HCT116 (cell line): ENCODE data around the gene TMEM126B. TPM values are rescaled to one million over a fixed set of nuclear protein-coding genes. Genes with fewer than 3 reads are reported as not detected.

Experiments used
- ATAC-seq: fragments of 200-7000 bp; cut with Tn5 transposase; 2 replicates; pipeline ENCODE4 v1.9.1; 2020; ENCODE audit warnings: mild to moderate bottlenecking, moderate library complexity
- BruUV-seq: library from RNA; stranded (reverse); fragments of 400-500 nt; replicated peaks from 2 replicates; lab custom pipeline; 2021; lab: Mats Ljungman, UMichigan
- CTCF ChIA-PET: fragments of 300-600 bp; sonication (Branson Sonifier 250); formaldehyde crosslinking; loops from one replicate; lab custom pipeline; 2021; ENCODE audit warnings: antibody characterized with exemption; lab: Charles Lee
- POLR2A ChIA-PET: fragments of 300-600, 350-600 bp; sonication (Branson Sonifier 250); formaldehyde crosslinking; loops from one replicate; lab custom pipeline; 2021; ENCODE audit warnings: antibody characterized with exemption; lab: Charles Lee
- RAD21 ChIA-PET, 2 experiments: fragments of 300-600 bp; sonication (Branson Sonifier 250); formaldehyde crosslinking; loops; one replicate each; lab custom pipeline; 2023; ENCODE audit warnings: low total read pairs in 2 of 2; ENCODE audit not compliant: uncharacterized antibody in 2 of 2, unreplicated experiment in 2 of 2, low non-redundant PET in 1 of 2; lab: Charles Lee
- DNase-seq: peaks from one replicate; pipeline ENCODE4 v3.0.0-alpha.2; 2010; ENCODE audit warnings: low read depth, low spot score
- H2AFZ ChIP-seq: fragments of 200-600 bp; shearing (Covaris generic), sonication (generic); 2 replicates; pipeline ENCODE4 v1.6.1; 2017; ENCODE audit warnings: low read depth, mixed run types, mixed read lengths, antibody characterized with exemption, low read length; ENCODE audit not compliant: poor library complexity, severe bottlenecking
- H3K27ac ChIP-seq: 2 replicates; pipeline ENCODE4 v1.5.1; 2012; ENCODE audit warnings: low read depth, low read length
- H3K27me3 ChIP-seq: fragments of 200-600 bp; sonication (generic); 2 replicates; pipeline ENCODE4 v1.6.1; 2016; ENCODE audit warnings: mixed run types, low read length, mixed read lengths; ENCODE audit not compliant: insufficient read depth
- H3K36me3 ChIP-seq, 2 experiments: fragments of 200-500 bp in 1 of 2; fragments of 200-600 bp in 1 of 2; sonication (Bioruptor generic) in 1 of 2; sonication (generic) in 1 of 2; 2 replicates each; pipeline versions ENCODE4 v1.5.1 to v1.6.1; 2014 to 2016; ENCODE audit warnings: low read length in 2 of 2, inconsistent platforms in 1 of 2, mixed read lengths in 1 of 2, mixed run types in 1 of 2; ENCODE audit not compliant: insufficient read depth in 2 of 2, control insufficient read depth in 1 of 2
- H3K4me1 ChIP-seq, 2 experiments: fragments of 200-600 bp in 1 of 2; sonication (generic) in 1 of 2; 2 replicates each; pipeline versions ENCODE4 v1.5.1 to v1.6.1; 2012 to 2017; ENCODE audit warnings: low read length in 2 of 2, inconsistent platforms in 1 of 2, mild to moderate bottlenecking in 1 of 2, mixed read lengths in 1 of 2, mixed run types in 1 of 2, moderate library complexity in 1 of 2; ENCODE audit not compliant: insufficient read depth in 2 of 2, control insufficient read depth in 1 of 2
- H3K4me2 ChIP-seq: fragments of 200-600 bp; sonication (generic); 2 replicates; pipeline ENCODE4 v1.6.1; 2017; ENCODE audit warnings: mixed run types, low read length, mixed read lengths
- H3K4me3 ChIP-seq, 2 experiments: fragments of 200-600 bp in 1 of 2; sonication (generic) in 1 of 2; replicated peaks in 1 of 2; 2 replicates each; pipeline ENCODE4 v1.5.1; 2011 to 2016; ENCODE audit warnings: low read length in 2 of 2, control low read depth in 1 of 2, low read depth in 1 of 2, mild to moderate bottlenecking in 1 of 2, mixed read lengths in 1 of 2, mixed run types in 1 of 2
- H3K79me2 ChIP-seq: fragments of 200-600 bp; sonication (generic); 2 replicates; pipeline ENCODE4 v1.6.1; 2017; ENCODE audit warnings: mild to moderate bottlenecking, mixed run types, low read length, moderate library complexity, mixed read lengths; ENCODE audit not compliant: insufficient read depth
- H3K9ac ChIP-seq: fragments of 200-600 bp; sonication (generic); 2 replicates; pipeline ENCODE4 v1.6.1; 2016; ENCODE audit warnings: low read length, mixed read lengths
- H3K9me2 ChIP-seq: fragments of 200-600 bp; sonication (generic), shearing (Covaris generic); 2 replicates; pipeline ENCODE4 v1.6.1; 2017; ENCODE audit warnings: mixed run types, mild to moderate bottlenecking, moderate library complexity; ENCODE audit not compliant: insufficient read depth
- H3K9me3 ChIP-seq, 2 experiments: fragments of 200-500 bp in 1 of 2; fragments of 200-600 bp in 1 of 2; sonication (Bioruptor generic) in 1 of 2; sonication (generic) in 1 of 2; 2 replicates each; pipeline ENCODE4 v1.6.1; 2014 to 2017; ENCODE audit warnings: low read length in 2 of 2, mixed read lengths in 2 of 2, inconsistent platforms in 1 of 2, low read depth in 1 of 2, mild to moderate bottlenecking in 1 of 2, mixed run types in 1 of 2, moderate library complexity in 1 of 2; ENCODE audit not compliant: control insufficient read depth in 1 of 2, insufficient read depth in 1 of 2
- H4K20me1 ChIP-seq: fragments of 200-600 bp; sonication (generic), shearing (Covaris generic); 2 replicates; pipeline ENCODE4 v1.6.1; 2017; ENCODE audit warnings: mixed run types, mild to moderate bottlenecking, moderate library complexity; ENCODE audit not compliant: insufficient read depth
- CBX3 ChIP-seq: IDR thresholded peaks from 2 replicates; pipeline ENCODE4 v1.6.1; 2012; ENCODE audit warnings: low read depth
- EGR1 ChIP-seq: IDR thresholded peaks from 2 replicates; pipeline ENCODE4 v1.6.1; 2012; ENCODE audit warnings: low read depth
- JUND ChIP-seq: IDR thresholded peaks from 2 replicates; pipeline ENCODE4 v1.6.1; 2012
- ZNF274 ChIP-seq: fragments of 200-500 bp; sonication (Bioruptor generic); IDR thresholded peaks from 2 replicates; pipeline ENCODE4 v1.6.1; 2014; ENCODE audit warnings: mild to moderate bottlenecking, low read depth, low read length, inconsistent platforms
- intact Hi-C: fragments of 100-400 bp; cut with micrococcal nuclease; formaldehyde crosslinking; loops from 2 replicates; pipeline ENCODE4 v1.10.0; 2022
- total RNA-seq: library from RNA; stranded (reverse); gene quantifications from one replicate; pipeline ENCODE4 v1.2.1, GENCODE V29; 2021; ENCODE audit not compliant: unreplicated experiment

The TMEM126B gene
- total RNA-seq, 1 experiment from 2014 or later, result 49.0 TPM

DNA sequence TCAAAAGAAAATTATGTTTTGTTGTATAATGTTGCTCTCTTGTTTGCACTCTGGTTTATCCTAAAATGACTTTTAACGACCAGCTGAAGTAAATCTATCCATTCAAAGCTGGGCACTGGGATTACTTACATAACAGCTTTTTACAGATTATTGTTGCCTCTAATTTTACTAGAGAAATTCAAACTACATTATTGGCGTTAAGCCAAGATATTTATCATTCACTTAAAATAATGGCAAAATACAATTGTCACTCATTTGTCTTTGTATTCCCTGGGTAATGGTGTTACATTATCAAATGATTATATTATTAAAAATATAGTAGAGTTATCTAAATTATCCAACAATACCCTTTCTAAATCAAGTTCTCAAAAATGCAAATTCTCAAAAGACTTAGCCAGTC lies 31.5 kb upstream of the TMEM126B start:
- intact Hi-C loops, result loop anchor here (5.0 to 10.0 kb wide), 5 partner anchors 230 to 975 kb away; no protein-coding TSS in a partner anchor
- ChIA-PET POLR2A (no interaction called here), RAD21 (no interaction called here), CTCF (no interaction called here)
- no peak overlapping the region for H3K9ac ChIP-seq
- H3K9me2 ChIP-seq, result no peaks in the 10 kb centered on the region
- no peaks in the 10 kb centered on the region for H3K27me3 ChIP-seq
- no peak overlapping the region for H3K4me2 ChIP-seq
- H2AFZ ChIP-seq, result no peak overlapping the region
- no peak overlapping the region for H3K27ac ChIP-seq
- H3K9me3 ChIP-seq, result no peaks in the 10 kb centered on the region
- ATAC-seq, result no peak
- no peaks in the 10 kb centered on the region for H3K4me1 ChIP-seq
- no peaks in the 10 kb centered on the region for H3K79me2 ChIP-seq
- no peak for TF ChIP-seq JUND
- no peaks in the 10 kb centered on the region for H4K20me1 ChIP-seq
- no peak overlapping the region for H3K4me3 ChIP-seq
- BruUV-seq, result no TSS peak
- no peaks in the 10 kb centered on the region for H3K36me3 ChIP-seq
- DNase-seq, result no peak

GRCh38 chr11:85599083-85599482 lies 29.3 kb upstream of the TMEM126B start:
- H3K9me3 ChIP-seq, result no peaks in the 10 kb centered on the region
- ChIA-PET RAD21 (no interaction called here), POLR2A (no interaction called here)
- H2AFZ ChIP-seq, result no peak overlapping the region
- H3K4me1 ChIP-seq, result no peaks in the 10 kb centered on the region
- no peaks in the 10 kb centered on the region for H3K9me2 ChIP-seq
- H4K20me1 ChIP-seq, result no peaks in the 10 kb centered on the region
- H3K4me3 ChIP-seq, result no peak overlapping the region
- intact Hi-C loops, result loop anchor here (5.0 to 10.0 kb wide), 5 partner anchors 228 to 973 kb away; no protein-coding TSS in a partner anchor
- ATAC-seq (no peak), DNase-seq (no peak)
- H3K27ac ChIP-seq, result no peak overlapping the region
- H3K36me3 ChIP-seq, result no peaks in the 10 kb centered on the region
- no peak overlapping the region for H3K9ac ChIP-seq
- no peaks in the 10 kb centered on the region for H3K27me3 ChIP-seq
- BruUV-seq, result no TSS peak
- H3K4me2 ChIP-seq, result no peak overlapping the region
- H3K79me2 ChIP-seq, result no peaks in the 10 kb centered on the region
- TF ChIP-seq ZNF274 (no peak), CBX3 (no peak), EGR1 (no peak), JUND (no peak)
- TF ChIP-seq, all 23 proteins: peak for 0
- CTCF ChIA-PET, result no interaction called here
